ENCODE measurements around the gene KDSR. TPM values are rescaled to one million over a fixed set of nuclear protein-coding genes. Genes with fewer than 3 reads are reported as not detected.
A peak's percentile ranks its signal among the peaks of the same experiment; 100 is the strongest.

Gene KDSR
- total RNA-seq, 1 experiment from 2014 or later = 493 TPM

DNA sequence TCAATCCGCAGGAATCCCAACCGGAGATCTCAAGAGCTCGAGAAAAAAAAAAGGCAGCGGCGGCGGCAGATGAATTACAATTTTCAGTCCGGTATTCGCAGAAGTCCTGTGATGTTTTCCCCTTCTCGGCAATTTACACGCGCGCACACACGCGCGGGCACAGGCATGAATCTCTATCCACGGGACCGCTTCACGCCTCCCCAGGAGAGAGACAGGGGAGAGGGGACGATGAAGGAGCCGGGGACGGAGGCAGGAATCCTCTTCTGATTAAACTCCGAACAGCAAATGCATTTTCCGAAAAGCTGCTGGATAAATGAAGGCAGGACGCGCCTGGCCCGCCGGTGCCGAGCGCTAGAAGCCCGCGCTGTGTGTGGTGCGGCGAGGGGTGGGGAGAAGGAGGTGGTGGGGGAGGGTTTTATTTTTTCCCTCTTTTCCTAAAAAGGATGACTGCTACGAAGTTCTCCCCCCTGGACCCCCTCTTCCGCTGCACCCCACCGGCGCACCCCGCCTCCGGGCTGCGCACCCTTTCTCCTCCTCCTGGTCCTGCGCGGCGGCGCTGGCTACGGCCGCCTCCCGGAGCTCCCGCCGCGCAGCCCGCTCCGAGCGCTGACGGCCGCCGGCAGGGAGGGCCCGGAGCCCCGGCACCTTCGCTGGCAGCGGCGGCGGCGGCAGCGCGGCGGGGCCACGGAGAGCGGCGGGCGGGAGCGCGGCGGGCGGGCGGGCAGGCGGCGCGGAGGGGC is 47.5 kb downstream of the KDSR start, which contains the start of gene BCL2:
Gene BCL2 (minus strand): TSS at position 387 of the 740 bp plus-strand sequence.
- H3K4me1 ChIP-seq (ENCODE audit: insufficient read depth, low read length, poor library complexity, severe bottlenecking) = peaks cover 30% of the 10 kb centered on the region
- ChIA-PET POLR2A (ENCODE audit: low non-redundant PET) (no interaction called here), CTCF (interaction anchor here (0.7 kb wide), 1 partner anchor 46 kb away, joined by 4 read pairs; no protein-coding TSS in a partner anchor)
- H3K9me3 ChIP-seq (ENCODE audit: low read depth, low read length, poor library complexity, severe bottlenecking) = no peaks in the 10 kb centered on the region
- H3K27ac ChIP-seq (ENCODE audit: low read depth, low read length, poor library complexity, severe bottlenecking) = peak within 1 kb of the TSS; percentile 89
- H3K4me3 ChIP-seq (ENCODE audit: low read depth, low read length, poor library complexity, severe bottlenecking) = peak within 1 kb of the TSS; percentile 74
- H3K36me3 ChIP-seq (ENCODE audit: insufficient read depth, low read length, poor library complexity, severe bottlenecking) = no peaks in the 10 kb centered on the region
- DNase-seq (ENCODE audit: low spot score) = peak; percentile 78
- TF ChIP-seq EZH2 (IDR thresholded peaks at IDR 0.05; ENCODE audit: borderline replicate concordance, low read depth, low read length, poor library complexity, severe bottlenecking) (no peak), CTCF (conservative IDR thresholded peaks at IDR 0.05; ENCODE audit: low read depth, low read length) (no peak)
- no TSS peak for BruUV-seq (replicated peaks)
- intact Hi-C loops (cut with micrococcal nuclease; ENCODE audit: unreplicated experiment) = loop anchor here (2.0 to 5.0 kb wide), 2 partner anchors 118 to 201 kb away; no protein-coding TSS in a partner anchor
- H3K27me3 ChIP-seq (replicated peaks; ENCODE audit: insufficient read depth, low read depth, low read length, poor library complexity) = no peaks in the 10 kb centered on the region

GRCh38 chr18:63318889-63319382 is 48.1 kb downstream of the KDSR start:
- Histone ChIP-seq H3K27me3 (replicated peaks; ENCODE audit: insufficient read depth, low read depth, low read length, poor library complexity) (no peaks in the 10 kb centered on the region), H3K27ac (ENCODE audit: low read depth, low read length, poor library complexity, severe bottlenecking) (peak overlapping the region; percentile 89), H3K4me3 (ENCODE audit: low read depth, low read length, poor library complexity, severe bottlenecking) (peak overlapping the region; percentile 74), H3K36me3 (ENCODE audit: insufficient read depth, low read length, poor library complexity, severe bottlenecking) (no peaks in the 10 kb centered on the region), H3K9me3 (ENCODE audit: low read depth, low read length, poor library complexity, severe bottlenecking) (no peaks in the 10 kb centered on the region), H3K4me1 (ENCODE audit: insufficient read depth, low read length, poor library complexity, severe bottlenecking) (peaks cover 30% of the 10 kb centered on the region)
- TSS peak; percentile 55 for BruUV-seq (replicated peaks)
- ChIA-PET CTCF (interaction anchor here (0.7 kb wide), 1 partner anchor 46 kb away, joined by 4 read pairs; no protein-coding TSS in a partner anchor), POLR2A (ENCODE audit: low non-redundant PET) (no interaction called here)
- DNase-seq (ENCODE audit: low spot score) = no peak
- TF ChIP-seq EZH2 (IDR thresholded peaks at IDR 0.05; ENCODE audit: borderline replicate concordance, low read depth, low read length, poor library complexity, severe bottlenecking) (no peak), CTCF (conservative IDR thresholded peaks at IDR 0.05; ENCODE audit: low read depth, low read length) (no peak)
- intact Hi-C loops (cut with micrococcal nuclease; ENCODE audit: unreplicated experiment) = no loop called here

DNA sequence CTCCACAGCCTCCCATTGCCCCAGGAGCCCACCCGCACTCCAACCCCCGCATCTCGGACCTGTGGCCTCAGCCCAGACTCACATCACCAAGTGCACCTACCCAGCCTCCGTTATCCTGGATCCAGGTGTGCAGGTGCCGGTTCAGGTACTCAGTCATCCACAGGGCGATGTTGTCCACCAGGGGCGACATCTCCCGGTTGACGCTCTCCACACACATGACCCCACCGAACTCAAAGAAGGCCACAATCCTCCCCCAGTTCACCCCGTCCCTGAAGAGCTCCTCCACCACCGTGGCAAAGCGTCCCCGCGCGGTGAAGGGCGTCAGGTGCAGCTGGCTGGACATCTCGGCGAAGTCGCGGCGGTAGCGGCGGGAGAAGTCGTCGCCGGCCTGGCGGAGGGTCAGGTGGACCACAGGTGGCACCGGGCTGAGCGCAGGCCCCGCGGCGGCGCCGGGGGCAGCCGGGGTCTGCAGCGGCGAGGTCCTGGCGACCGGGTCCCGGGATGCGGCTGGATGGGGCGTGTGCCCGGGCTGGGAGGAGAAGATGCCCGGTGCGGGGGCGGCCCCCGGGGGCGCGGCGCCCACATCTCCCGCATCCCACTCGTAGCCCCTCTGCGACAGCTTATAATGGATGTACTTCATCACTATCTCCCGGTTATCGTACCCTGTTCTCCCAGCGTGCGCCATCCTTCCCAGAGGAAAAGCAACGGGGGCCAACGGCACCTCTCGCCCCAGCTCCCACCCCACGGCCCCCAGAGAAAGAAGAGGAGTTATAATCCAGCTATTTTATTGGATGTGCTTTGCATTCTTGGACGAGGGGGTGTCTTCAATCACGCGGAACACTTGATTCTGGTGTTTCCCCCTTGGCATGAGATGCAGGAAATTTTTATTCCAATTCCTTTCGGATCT is 48.8 kb downstream of the KDSR start:
- DNase-seq (ENCODE audit: low spot score) = peak; percentile 74
- Histone ChIP-seq H3K27me3 (replicated peaks; ENCODE audit: insufficient read depth, low read depth, low read length, poor library complexity) (no peaks in the 10 kb centered on the region), H3K4me3 (ENCODE audit: low read depth, low read length, poor library complexity, severe bottlenecking) (peak overlapping the region; percentile 74), H3K9me3 (ENCODE audit: low read depth, low read length, poor library complexity, severe bottlenecking) (no peaks in the 10 kb centered on the region), H3K4me1 (ENCODE audit: insufficient read depth, low read length, poor library complexity, severe bottlenecking) (peaks cover 27% of the 10 kb centered on the region), H3K36me3 (ENCODE audit: insufficient read depth, low read length, poor library complexity, severe bottlenecking) (no peaks in the 10 kb centered on the region), H3K27ac (ENCODE audit: low read depth, low read length, poor library complexity, severe bottlenecking) (peak overlapping the region; percentile 89)
- BruUV-seq (replicated peaks) = no TSS peak
- intact Hi-C loops (cut with micrococcal nuclease; ENCODE audit: unreplicated experiment) = loop anchor here (2.0 kb wide), 1 partner anchor 187 kb away; no protein-coding TSS in a partner anchor
- CTCF ChIA-PET = interaction anchor here (0.6 to 2.2 kb wide), 6 partner anchors 20 to 305 kb away, joined by 3 to 10 read pairs (median 3); no protein-coding TSS in a partner anchor
- TF ChIP-seq EZH2 (IDR thresholded peaks at IDR 0.05; ENCODE audit: borderline replicate concordance, low read depth, low read length, poor library complexity, severe bottlenecking) (no peak), CTCF (conservative IDR thresholded peaks at IDR 0.05; ENCODE audit: low read depth, low read length) (peak; percentile 74)
- POLR2A ChIA-PET (ENCODE audit: low non-redundant PET) = no interaction called here
